ENCODE measurements around the gene CPA1.
A peak's percentile ranks its signal among the peaks of the same experiment; 100 is the strongest.

CPA1 gene

DNA sequence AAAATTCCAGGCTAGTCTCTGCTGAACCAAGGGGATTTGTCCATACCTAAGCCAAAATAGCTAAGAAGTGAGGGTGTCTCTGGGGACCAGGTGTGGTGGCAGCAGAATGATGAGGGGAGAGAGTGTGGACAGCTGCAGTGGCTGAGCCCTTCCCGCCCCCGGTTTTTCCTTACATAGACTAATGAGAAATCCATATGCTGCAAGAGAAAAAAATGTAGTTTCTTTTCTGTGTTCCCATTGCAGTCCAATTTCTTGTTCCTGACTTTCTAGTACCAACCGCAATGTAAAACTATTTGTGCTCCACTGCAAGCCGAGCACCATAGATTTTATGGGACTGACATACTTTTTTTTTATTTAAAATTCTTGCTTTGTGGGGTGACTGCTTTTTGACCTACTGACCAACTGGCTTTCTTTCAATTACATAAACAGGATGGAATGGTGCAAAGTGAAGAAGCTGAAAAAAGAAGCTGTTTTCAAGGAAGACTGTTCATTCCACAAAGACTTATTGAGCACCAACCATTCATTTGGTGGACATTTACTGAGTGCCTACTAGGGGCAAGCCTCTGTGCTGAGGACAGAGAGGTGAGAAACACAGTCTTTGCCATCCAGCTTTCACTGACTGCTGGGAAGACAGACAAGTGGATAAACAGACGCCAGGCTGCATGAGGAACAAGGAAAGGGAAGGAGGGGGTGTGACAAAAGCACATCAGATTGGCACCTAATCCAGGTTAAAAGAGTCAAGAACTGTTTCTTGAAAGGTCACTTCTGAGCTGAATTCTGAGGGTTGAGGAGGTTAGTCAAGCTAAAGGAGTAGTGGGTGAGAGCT is 50.8 kb downstream of the CPA1 start:
- DNase-seq (ENCODE audit: low read depth in 1 of 2, low spot score in 1 of 2) = peak in 1 of 2 experiments; percentile 10
- in situ Hi-C loops (cut with HindIII; ENCODE audit: low pct_unique_long_range_greater_than_20kb, low sequenced_read_pairs) = no loop called here
- no peak for TF ChIP-seq JUND (IDR thresholded peaks at IDR 0.05; ENCODE audit: low read depth)

GRCh38 chr7:130432886-130433285 is 52.6 kb downstream of the CPA1 start:
- no peak for DNase-seq (ENCODE audit: low read depth in 1 of 2, low spot score in 1 of 2)
- in situ Hi-C loops (cut with HindIII; ENCODE audit: low pct_unique_long_range_greater_than_20kb, low sequenced_read_pairs) = no loop called here
- TF ChIP-seq JUND (IDR thresholded peaks at IDR 0.05; ENCODE audit: low read depth) = no peak

- no peak for DNase-seq (ENCODE audit: low read depth in 1 of 2, low spot score in 1 of 2)
- in situ Hi-C loops (cut with HindIII; ENCODE audit: low pct_unique_long_range_greater_than_20kb, low sequenced_read_pairs) = no loop called here
- TF ChIP-seq JUND (IDR thresholded peaks at IDR 0.05; ENCODE audit: low read depth) = no peak
Measured at GRCh38 chr7:130433301-130433700, 53.0 kb downstream of the CPA1 start.

DNA sequence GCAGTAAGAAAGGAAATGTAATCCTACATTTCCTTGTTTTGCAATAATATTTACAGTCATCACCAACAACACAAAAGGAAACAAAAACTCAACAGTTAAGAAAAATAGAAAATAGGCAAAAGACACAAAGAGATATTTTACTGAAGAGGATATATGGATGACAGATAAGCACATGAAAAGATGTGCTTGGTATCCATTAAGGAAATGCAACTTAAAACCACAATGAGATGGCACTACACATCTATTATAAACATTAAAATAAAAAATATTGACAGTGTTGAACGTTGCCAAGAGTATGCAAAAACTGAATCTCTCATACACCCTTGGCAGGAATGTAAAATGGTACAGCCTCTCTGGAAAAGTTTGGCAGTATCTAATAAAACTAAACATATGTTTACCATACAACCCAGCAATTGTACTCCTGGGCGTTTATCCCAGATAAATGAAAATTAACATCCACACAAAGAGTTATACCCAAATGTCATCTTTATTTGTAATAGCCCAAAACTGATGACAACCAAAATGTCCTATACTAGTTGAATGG is 55.1 kb downstream of the CPA1 start:
- in situ Hi-C loops (cut with HindIII; ENCODE audit: low pct_unique_long_range_greater_than_20kb, low sequenced_read_pairs) = no loop called here
- no peak for TF ChIP-seq JUND (IDR thresholded peaks at IDR 0.05; ENCODE audit: low read depth)
- DNase-seq (ENCODE audit: low read depth in 1 of 2, low spot score in 1 of 2) = no peak

- in situ Hi-C loops (cut with HindIII; ENCODE audit: low pct_unique_long_range_greater_than_20kb, low sequenced_read_pairs) = no loop called here
Measured at GRCh38 chr7:130436253-130436652, 56.0 kb downstream of the CPA1 start.

More at GRCh38 chr7:130436253-130436652, 56.0 kb downstream of the CPA1 start:
- no peak for TF ChIP-seq JUND (IDR thresholded peaks at IDR 0.05; ENCODE audit: low read depth)
- no peak for DNase-seq (ENCODE audit: low read depth in 1 of 2, low spot score in 1 of 2)
